Fibroblast of pulmonary artery (primary cell): Measurements from ENCODE around the gene SLC35F3.

Experiments used
- DNase-seq: peaks from one replicate; pipeline ENCODE4 v3.0.0-alpha.2; 2010; ENCODE audit warnings: low read depth
- H3K4me3 ChIP-seq: replicated peaks from 2 replicates; pipeline ENCODE4 v1.5.1; 2011; ENCODE audit warnings: low read depth, mild to moderate bottlenecking, control low read depth, low read length, moderate library complexity
- CTCF ChIP-seq: IDR thresholded peaks from 2 replicates; pipeline ENCODE4 v1.5.1; 2011; ENCODE audit warnings: mild to moderate bottlenecking, control low read depth, low read length, inconsistent platforms; ENCODE audit errors: missing control alignments

The SLC35F3 gene

GRCh38 chr1:233909195-233909594 lies 4.7 kb downstream of the SLC35F3 start:
- no peak overlapping the region for H3K4me3 ChIP-seq
- DNase-seq, result no peak
- no peak for TF ChIP-seq CTCF

DNA sequence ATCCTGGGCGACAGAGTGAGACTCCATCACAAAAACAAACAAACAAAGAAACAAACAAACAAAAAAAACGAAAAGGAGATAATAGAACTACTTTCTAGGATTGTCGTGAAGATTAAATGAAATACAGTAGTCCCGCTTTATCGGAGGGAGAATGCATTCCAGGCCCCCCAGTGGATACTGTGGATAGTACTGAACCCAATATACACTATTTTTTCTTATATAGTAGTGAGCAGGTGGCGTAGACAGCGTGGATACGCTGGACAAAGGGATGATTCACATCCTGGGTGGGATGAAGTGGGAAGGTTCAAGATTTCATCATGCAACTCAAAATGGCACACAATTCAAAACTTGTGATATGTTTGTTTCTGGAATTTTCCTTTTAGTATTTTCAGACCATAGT lies 8.0 kb downstream of the SLC35F3 start:
- DNase-seq, result no peak
- no peak for TF ChIP-seq CTCF
- H3K4me3 ChIP-seq, result no peak overlapping the region

DNA sequence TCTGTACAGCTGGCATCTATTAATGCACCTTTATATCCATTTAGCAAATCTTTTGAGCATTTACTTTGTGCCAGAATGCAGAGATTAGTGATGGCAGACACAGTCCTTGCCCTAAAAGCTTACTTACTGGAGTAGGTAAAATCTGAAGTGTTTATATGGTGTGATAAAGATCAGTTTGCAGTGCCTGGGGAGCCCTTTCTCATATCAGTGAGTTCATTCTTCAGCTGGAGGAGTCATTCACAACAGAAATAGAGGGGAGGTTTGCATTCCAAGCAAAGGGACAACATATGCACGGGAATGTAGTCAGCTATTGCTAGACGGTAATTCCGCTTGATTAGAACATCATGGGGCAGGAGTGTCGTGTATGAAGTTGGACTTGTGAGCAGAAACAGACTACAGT lies 8.4 kb downstream of the SLC35F3 start:
- TF ChIP-seq CTCF, result no peak

DNA sequence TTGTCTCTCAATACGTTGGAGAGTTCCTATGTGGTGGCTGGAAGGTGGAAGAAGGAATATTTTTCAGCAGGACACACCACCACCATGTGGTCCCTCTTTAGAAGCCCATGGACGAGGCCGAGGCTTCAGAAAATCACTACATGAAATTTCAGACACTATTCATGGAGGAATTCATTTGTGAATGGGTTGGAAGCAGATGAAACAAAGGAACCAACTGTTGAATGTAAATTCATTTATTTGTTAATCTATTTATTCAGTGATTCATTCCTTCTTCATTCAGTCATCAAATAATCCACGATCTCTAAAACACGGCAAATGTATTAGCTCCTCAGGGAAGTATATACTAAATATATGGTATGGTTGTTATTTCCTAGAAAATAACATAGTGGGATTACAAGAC lies 12.2 kb downstream of the SLC35F3 start:
- no peak overlapping the region for H3K4me3 ChIP-seq
- DNase-seq, result no peak
- no peak for TF ChIP-seq CTCF

More for the DNA sequence above, 8.4 kb downstream of the SLC35F3 start:
- H3K4me3 ChIP-seq, result no peak overlapping the region
- no peak for DNase-seq

- DNase-seq, result no peak
- TF ChIP-seq CTCF, result no peak
- H3K4me3 ChIP-seq, result no peak overlapping the region
Observed at GRCh38 chr1:233919786-233920185, 15.3 kb downstream of the SLC35F3 start.

DNA sequence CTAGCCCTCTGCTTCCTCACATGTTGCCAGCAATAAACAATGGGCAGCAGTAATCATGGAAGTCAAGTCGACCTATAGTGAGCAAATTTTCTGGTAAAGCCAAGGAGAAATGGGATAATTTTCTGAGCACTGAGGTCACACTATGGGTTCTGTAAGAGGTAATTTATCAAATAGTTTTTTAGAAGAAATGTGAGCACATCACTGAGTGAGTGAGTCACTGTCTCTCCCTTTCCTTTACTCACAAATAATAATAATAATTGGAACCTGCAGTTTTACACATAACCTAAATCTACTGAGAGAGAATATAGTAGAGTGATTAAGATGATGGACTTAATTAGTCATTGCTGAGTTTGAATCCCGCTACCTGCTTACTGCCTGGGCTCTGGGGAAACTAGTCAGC lies 23.6 kb downstream of the SLC35F3 start:
- H3K4me3 ChIP-seq, result no peak overlapping the region
- DNase-seq, result no peak
- no peak for TF ChIP-seq CTCF

DNA sequence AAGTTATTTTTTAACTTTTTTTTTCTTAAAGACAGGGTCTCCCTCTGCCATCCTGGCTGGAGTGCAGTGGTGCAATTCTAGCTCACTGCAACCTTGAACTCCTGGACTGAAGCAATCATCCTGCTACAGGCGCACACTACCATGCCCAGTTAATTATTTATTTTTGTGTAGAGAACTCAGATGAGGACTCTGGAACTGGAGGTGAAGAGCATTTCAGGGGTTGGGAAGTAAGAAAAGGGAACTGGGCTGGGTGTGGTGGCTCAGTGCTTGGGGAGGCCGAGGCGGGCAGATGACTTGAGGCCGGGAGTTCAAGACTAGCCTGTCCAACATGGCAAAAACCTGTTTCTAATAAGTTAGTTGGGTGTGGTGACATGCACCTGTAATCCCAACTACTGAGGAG lies 28.9 kb downstream of the SLC35F3 start:
- no peak for DNase-seq
- no peak for TF ChIP-seq CTCF
- H3K4me3 ChIP-seq, result no peak overlapping the region
